HepG2 (cell line): ENCODE measurements around the gene GRK3. TPM values are rescaled to one million over a fixed set of nuclear protein-coding genes. Genes with fewer than 3 reads are reported as not detected.

Experiments used
- ATAC-seq: fragments of 200-7000 bp; cut with Tn5 transposase; 3 replicates; pipeline ENCODE4 v1.9.1; 2020; ENCODE audit warnings: mild to moderate bottlenecking, moderate library complexity
- BruUV-seq: library from RNA; stranded (reverse); fragments of 400-500 nt; replicated peaks from 2 replicates; lab custom pipeline; 2021; lab: Mats Ljungman, UMichigan
- CTCF ChIA-PET: fragments of 300-600 bp; formaldehyde crosslinking; extraction: SDS; loops from one replicate; lab custom pipeline; 2021; ENCODE audit warnings: low total read pairs, inconsistent platforms, low intra/inter-chr PET ratio; lab: Yijun Ruan, JAX
- POLR2A ChIA-PET: fragments of 350-600 bp; sonication (Branson Sonifier 250); formaldehyde crosslinking; loops from one replicate; lab custom pipeline; 2020; ENCODE audit warnings: antibody characterized with exemption, inconsistent platforms; lab: Yijun Ruan, JAX
- DNase-seq: peaks from one replicate; pipeline ENCODE4 v3.0.0-alpha.2; 2015; ENCODE audit warnings: low spot score
- FAIRE-seq: peaks from 3 replicates; lab custom pipeline; 2011; peaks lifted over from hg19 to GRCh38; lab: Jason Lieb, UNC
- H2AFZ ChIP-seq: one replicate; pipeline ENCODE4 v1.6.1; 2011; ENCODE audit warnings: low read length, inconsistent platforms
- H3K27ac ChIP-seq: fragments of 300-600 bp; 3 replicates; pipeline ENCODE4 v1.8.0; 2011; ENCODE audit warnings: mixed run types, mild to moderate bottlenecking, mixed read lengths, low read length, inconsistent platforms; ENCODE audit not compliant: insufficient read depth; ENCODE audit errors: extremely low read length
- H3K27me3 ChIP-seq, 2 experiments: fragments of 200-600 bp in 1 of 2; 2 replicates in 1 of 2; 3 replicates in 1 of 2; pipeline versions ENCODE4 v1.6.0 to v1.8.0; 2011; ENCODE audit warnings: low read length in 2 of 2, mild to moderate bottlenecking in 2 of 2, moderate library complexity in 2 of 2, inconsistent platforms in 1 of 2; ENCODE audit not compliant: insufficient read depth in 2 of 2, control insufficient read depth in 1 of 2
- H3K36me3 ChIP-seq, 2 experiments: fragments of 200-600 bp in 1 of 2; replicated peaks in 1 of 2; 2 replicates in 1 of 2; 3 replicates in 1 of 2; pipeline versions ENCODE4 v1.5.1 to v1.8.0; 2011; ENCODE audit warnings: low read length in 2 of 2, inconsistent platforms in 1 of 2; ENCODE audit not compliant: insufficient read depth in 2 of 2, control insufficient read depth in 1 of 2
- H3K4me1 ChIP-seq: 2 replicates; pipeline ENCODE4 v1.5.1; 2012; ENCODE audit warnings: low read length, inconsistent platforms; ENCODE audit not compliant: insufficient read depth
- H3K4me2 ChIP-seq: 2 replicates; pipeline ENCODE4 v1.6.0; 2011; ENCODE audit warnings: low read depth, low read length, inconsistent platforms
- H3K4me3 ChIP-seq, 3 experiments: fragments of 200-600 bp in 1 of 3; sonication (generic), shearing (Covaris generic) in 1 of 3; replicated peaks in 1 of 3; 2 replicates each; pipeline ENCODE4 v1.5.1; 2011 to 2016; ENCODE audit warnings: low read length in 3 of 3, inconsistent platforms in 2 of 3, low read depth in 2 of 3, mild to moderate bottlenecking in 2 of 3, control low read depth in 1 of 3, mixed read lengths in 1 of 3; ENCODE audit not compliant: insufficient read depth in 1 of 3
- H3K79me2 ChIP-seq: one replicate; pipeline ENCODE4 v1.6.1; 2011; ENCODE audit warnings: low read length, inconsistent platforms; ENCODE audit not compliant: insufficient read depth
- H3K9ac ChIP-seq: 2 replicates; pipeline ENCODE4 v1.6.0; 2011; ENCODE audit warnings: mild to moderate bottlenecking, low read depth, low read length, inconsistent platforms; ENCODE audit not compliant: insufficient read depth
- H3K9me3 ChIP-seq: 2 replicates; pipeline ENCODE4 v1.5.1; 2012; ENCODE audit warnings: mild to moderate bottlenecking, low read length
- H4K20me1 ChIP-seq: 2 replicates; pipeline ENCODE4 v1.6.0; 2011; ENCODE audit warnings: inconsistent platforms, mild to moderate bottlenecking, low read length, moderate library complexity; ENCODE audit not compliant: insufficient read depth
- DNMT3B ChIP-seq: conservative IDR thresholded peaks from 2 replicates; pipeline ENCODE4 v1.6.1; 2016; ENCODE audit warnings: missing biosample characterization, control low read depth
- GZF1 ChIP-seq: sonication (generic); formaldehyde crosslinking; IDR thresholded peaks from 2 replicates; pipeline ENCODE4 v1.5.1; 2020; ENCODE audit warnings: mild to moderate bottlenecking, missing genetic modification reagents
- HNF4A ChIP-seq: sonication (generic); formaldehyde crosslinking; IDR thresholded peaks from 2 replicates; pipeline ENCODE4 v1.4.0; 2020; ENCODE audit warnings: missing genetic modification reagents
- HOXA7 ChIP-seq: sonication (generic); formaldehyde crosslinking; IDR thresholded peaks from 2 replicates; pipeline ENCODE4 v1.8.1; 2022; ENCODE audit warnings: mild to moderate bottlenecking, missing genetic modification reagents, moderate library complexity
- IKZF1 ChIP-seq: fragments of 450-650 bp; IDR thresholded peaks from 2 replicates; pipeline ENCODE4 v1.7.1; 2016
- IRX3 ChIP-seq: sonication (generic); formaldehyde crosslinking; IDR thresholded peaks from 2 replicates; pipeline ENCODE4 v1.8.1; 2023; ENCODE audit warnings: mild to moderate bottlenecking, low read depth, missing genetic modification reagents, borderline replicate concordance
- MAFF ChIP-seq: IDR thresholded peaks from 2 replicates; pipeline ENCODE4 v1.6.1; 2011; ENCODE audit warnings: low read depth, low read length, improper control_type of control experiment
- MAFK ChIP-seq, 2 experiments: IDR thresholded peaks in 1 of 2; conservative IDR thresholded peaks in 1 of 2; 2 replicates each; pipeline ENCODE4 v1.6.1; 2011; ENCODE audit warnings: improper control_type of control experiment in 2 of 2, low read length in 2 of 2
- PHB2 ChIP-seq: fragments of 450-650 bp; IDR thresholded peaks from 2 replicates; pipeline ENCODE4 v1.6.1; 2018; ENCODE audit not compliant: partially characterized antibody
- TOE1 ChIP-seq: sonication (generic); formaldehyde crosslinking; IDR thresholded peaks from 2 replicates; pipeline ENCODE4 v1.4.0; 2020; ENCODE audit warnings: mild to moderate bottlenecking, missing genetic modification reagents
- TRIM24 ChIP-seq: sonication (generic); formaldehyde crosslinking; IDR thresholded peaks from 2 replicates; pipeline ENCODE4 v1.8.0; 2022; ENCODE audit warnings: mild to moderate bottlenecking, missing genetic modification reagents
- ZBTB21 ChIP-seq: sonication (generic); formaldehyde crosslinking; IDR thresholded peaks from 2 replicates; pipeline ENCODE4 v1.4.0; 2020; ENCODE audit warnings: missing genetic modification reagents
- ZBTB38 ChIP-seq: sonication (generic); formaldehyde crosslinking; IDR thresholded peaks from 2 replicates; pipeline ENCODE4 v1.5.1; 2020; ENCODE audit warnings: mild to moderate bottlenecking, missing genetic modification reagents
- ZBTB8A ChIP-seq: sonication (generic); formaldehyde crosslinking; IDR thresholded peaks from 2 replicates; pipeline ENCODE4 v1.4.0; 2020; ENCODE audit warnings: mild to moderate bottlenecking, low read depth, missing genetic modification reagents, borderline replicate concordance
- ZNF20 ChIP-seq: sonication (generic); formaldehyde crosslinking; IDR thresholded peaks from 2 replicates; pipeline ENCODE4 v1.4.0; 2020; ENCODE audit warnings: mild to moderate bottlenecking, moderate library complexity, missing genetic modification reagents
- ZNF292 ChIP-seq: sonication (generic); formaldehyde crosslinking; IDR thresholded peaks from 2 replicates; pipeline ENCODE4 v1.8.1; 2022; ENCODE audit warnings: mild to moderate bottlenecking, low read depth, missing genetic modification reagents, borderline replicate concordance
- ZNF367 ChIP-seq: sonication (generic); formaldehyde crosslinking; IDR thresholded peaks from 2 replicates; pipeline ENCODE4 v1.4.0; 2020; ENCODE audit warnings: missing genetic modification reagents, borderline replicate concordance
- ZNF468 ChIP-seq: sonication (generic); formaldehyde crosslinking; IDR thresholded peaks from 2 replicates; pipeline ENCODE4 v1.8.0; 2022; ENCODE audit warnings: mild to moderate bottlenecking, moderate library complexity, missing genetic modification reagents
- ZNF83 ChIP-seq: sonication (generic); formaldehyde crosslinking; IDR thresholded peaks from 2 replicates; pipeline ENCODE4 v1.4.0; 2020; ENCODE audit warnings: missing genetic modification reagents, mild to moderate bottlenecking, borderline replicate concordance
- WGBS: methylation state at CpG from one replicate; pipeline ENCODE4 v1.1.6; 2017; ENCODE audit warnings: low lambda C conversion rate; 5-methylcytosine and 5-hydroxymethylcytosine counted together
- in situ Hi-C: cut with HindIII; loops from 2 replicates; pipeline ENCODE4 v1.10.0; 2017; ENCODE audit warnings: low pct_unique_long_range_greater_than_20kb; ENCODE audit not compliant: extremely low pct_ligation_motif_present
- intact Hi-C: fragments of 100-400 bp; cut with micrococcal nuclease; formaldehyde crosslinking; loops from one replicate; pipeline ENCODE4 v1.10.0; 2022; ENCODE audit not compliant: unreplicated experiment
- polyA plus RNA-seq, 8 experiments: library from polyadenylated mRNA; depleted of rRNA in 3 of 8; stranded (reverse) in 7 of 8; unstranded in 1 of 8; fragments of >200 nt; fragmentation: Illumina TruSeq in 4 of 8; extraction: Trizol in 4 of 8; gene quantifications; 2 replicates each; pipeline versions ENCODE4 v1.2.1 to v1.2.3, GENCODE V29; 2011 to 2016; ENCODE audit warnings: low read depth in 4 of 8, missing spikeins in 1 of 8, mixed read lengths in 1 of 8; ENCODE audit not compliant: insufficient read depth in 1 of 8
- total RNA-seq, 5 experiments: library from RNA; depleted of rRNA; stranded (reverse); fragments of >200 nt; fragmentation: Illumina TruSeq; extraction: Trizol; gene quantifications; 2 replicates each; pipeline ENCODE4 v1.2.3, GENCODE V29; 2016; ENCODE audit warnings: low read depth in 1 of 5
- TF ChIP-seq, protein P1 (sequence below): sonication (generic); formaldehyde crosslinking; IDR thresholded peaks from 2 replicates; pipeline ENCODE4 v1.8.0; 2022; ENCODE audit warnings: missing genetic modification reagents, mild to moderate bottlenecking, inconsistent platforms, borderline replicate concordance

The GRK3 gene
- total and polyA plus RNA-seq, 2 of the 13 experiments (the other 11 are each of a cell fraction or from before 2014, with no cell fraction given): 8.5 to 16.7 TPM

GRCh38 chr22:25655371-25655935 is 91.0 kb downstream of the GRK3 start:
- no peak for FAIRE-seq
- in situ Hi-C loops: no loop called here

GRCh38 chr22:25656724-25657123 is 92.2 kb downstream of the GRK3 start:
- ATAC-seq (no peak), DNase-seq (no peak), FAIRE-seq (no peak)
- no TSS peak for BruUV-seq
- Histone ChIP-seq H3K36me3 (no peaks in the 10 kb centered on the region), H3K79me2 (no peaks in the 10 kb centered on the region), H2AFZ (no peak overlapping the region), H3K4me2 (no peak overlapping the region), H3K4me1 (peaks cover 28% of the 10 kb centered on the region), H3K9me3 (no peaks in the 10 kb centered on the region), H3K27ac (no peak overlapping the region), H3K27me3 (no peaks in the 10 kb centered on the region; a peak in 1 of 5 replicates)
- POLR2A ChIA-PET: no interaction called here
- in situ Hi-C loops: no loop called here
- TF ChIP-seq ZNF20 (CRISPR knock-in tag) (no peak), ZNF367 (CRISPR knock-in tag) (no peak), ZNF468 (CRISPR knock-in tag) (no peak), ZBTB38 (CRISPR knock-in tag) (no peak), TOE1 (no peak), ZNF292 (CRISPR knock-in tag) (no peak), TRIM24 (CRISPR knock-in tag) (no peak), ZBTB21 (CRISPR knock-in tag) (no peak), IKZF1 (no peak), DNMT3B (CRISPR knock-in tag) (no peak), GZF1 (no peak), HOXA7 (no peak), ZNF83 (no peak), PHB2 (no peak), HNF4A (CRISPR knock-in tag) (no peak)
- TF ChIP-seq, all 625 proteins: peak for 0
- Histone ChIP-seq H4K20me1 (no peaks in the 10 kb centered on the region), H3K4me3 (no peak overlapping the region), H3K9ac (no peak overlapping the region)
- CTCF ChIA-PET: no interaction called here
- intact Hi-C loops: no loop called here

More at GRCh38 chr22:25655371-25655935, 91.0 kb downstream of the GRK3 start:
- intact Hi-C loops: no loop called here
- DNase-seq (no peak), ATAC-seq (no peak)
- Histone ChIP-seq H3K4me3 (no peak overlapping the region), H3K27me3 (no peaks in the 10 kb centered on the region; a peak in 1 of 5 replicates), H4K20me1 (no peaks in the 10 kb centered on the region), H3K9me3 (no peaks in the 10 kb centered on the region), H3K4me2 (no peak overlapping the region), H3K36me3 (no peaks in the 10 kb centered on the region), H3K27ac (no peak overlapping the region), H3K9ac (no peak overlapping the region), H2AFZ (no peak overlapping the region)
- BruUV-seq: no TSS peak
- CTCF ChIA-PET: no interaction called here
- TF ChIP-seq MAFK (conservative IDR thresholded peaks at IDR 0.05 in 1 of 2, IDR thresholded peaks at IDR 0.05 in 1 of 2; ENCODE audit: low read length in 2 of 2) (peak in 1 of 2 experiments; percentile 48; a peak in 3 of 4 replicates), IRX3 (CRISPR knock-in tag) (no peak), ZBTB8A (CRISPR knock-in tag) (no peak), MAFF (peak; percentile 38; the same call in 1 of the 2 replicates)
- TF ChIP-seq, protein P1, sequence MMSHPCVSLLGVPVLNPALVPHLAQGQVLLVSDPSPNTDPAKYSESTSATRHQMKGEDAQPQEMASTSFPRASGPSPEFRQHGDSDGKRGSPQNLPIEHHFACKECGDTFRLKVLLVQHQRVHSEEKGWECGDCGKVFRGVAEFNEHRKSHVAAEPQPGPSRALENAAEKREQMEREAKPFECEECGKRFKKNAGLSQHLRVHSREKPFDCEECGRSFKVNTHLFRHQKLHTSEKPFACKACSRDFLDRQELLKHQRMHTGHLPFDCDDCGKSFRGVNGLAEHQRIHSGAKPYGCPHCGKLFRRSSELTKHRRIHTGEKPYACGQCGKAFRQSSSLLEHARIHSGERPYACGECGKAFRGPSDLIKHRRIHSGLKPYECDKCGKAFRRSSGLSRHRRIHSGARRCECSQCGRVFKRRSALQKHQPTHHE (CRISPR knock-in tag): no peak
- TF ChIP-seq, all 625 proteins: peak for 2
- no peaks in the 10 kb centered on the region for H3K79me2 ChIP-seq
- POLR2A ChIA-PET: no interaction called here
- WGBS: 96% methylated on average over 4 of the region's 4 CpGs
- peaks cover 33% of the 10 kb centered on the region for H3K4me1 ChIP-seq
